ENCODE data around the gene AP2A1.
"Not testable (repeated sequence)": the region's sequence is repeated elsewhere in the genome, so short reads cannot be mapped to it uniquely, and the experiment has no call there.

DNA sequence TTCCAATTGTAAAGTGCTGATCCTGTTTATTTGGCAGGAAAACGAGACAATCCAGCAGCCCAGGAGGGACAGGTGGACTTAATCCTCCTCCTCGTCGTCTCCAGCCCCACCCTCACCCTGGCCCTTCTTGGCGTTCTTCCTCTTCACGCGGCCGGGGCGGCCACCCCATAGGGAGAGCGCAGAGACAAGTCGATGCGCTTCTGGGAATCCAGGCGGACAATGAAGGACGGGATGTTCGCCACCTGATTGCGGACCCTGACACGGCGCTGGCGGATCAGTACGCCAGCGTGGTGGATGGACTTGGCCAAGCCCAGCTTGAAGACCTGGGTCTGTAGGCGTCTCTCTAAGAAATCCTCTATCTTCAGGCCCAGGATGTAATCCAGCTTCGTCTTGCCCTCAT, 47.4 kb upstream of the AP2A1 start:
- not testable (repeated sequence) for TF ChIP-seq EP300, POLR2A, POLR2AphosphoS5 (IDR thresholded peaks at IDR 0.05)
- TF ChIP-seq, protein P1, sequence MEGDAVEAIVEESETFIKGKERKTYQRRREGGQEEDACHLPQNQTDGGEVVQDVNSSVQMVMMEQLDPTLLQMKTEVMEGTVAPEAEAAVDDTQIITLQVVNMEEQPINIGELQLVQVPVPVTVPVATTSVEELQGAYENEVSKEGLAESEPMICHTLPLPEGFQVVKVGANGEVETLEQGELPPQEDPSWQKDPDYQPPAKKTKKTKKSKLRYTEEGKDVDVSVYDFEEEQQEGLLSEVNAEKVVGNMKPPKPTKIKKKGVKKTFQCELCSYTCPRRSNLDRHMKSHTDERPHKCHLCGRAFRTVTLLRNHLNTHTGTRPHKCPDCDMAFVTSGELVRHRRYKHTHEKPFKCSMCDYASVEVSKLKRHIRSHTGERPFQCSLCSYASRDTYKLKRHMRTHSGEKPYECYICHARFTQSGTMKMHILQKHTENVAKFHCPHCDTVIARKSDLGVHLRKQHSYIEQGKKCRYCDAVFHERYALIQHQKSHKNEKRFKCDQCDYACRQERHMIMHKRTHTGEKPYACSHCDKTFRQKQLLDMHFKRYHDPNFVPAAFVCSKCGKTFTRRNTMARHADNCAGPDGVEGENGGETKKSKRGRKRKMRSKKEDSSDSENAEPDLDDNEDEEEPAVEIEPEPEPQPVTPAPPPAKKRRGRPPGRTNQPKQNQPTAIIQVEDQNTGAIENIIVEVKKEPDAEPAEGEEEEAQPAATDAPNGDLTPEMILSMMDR (IDR thresholded peaks at IDR 0.05): not testable (repeated sequence)
